ENCODE data around the gene XCL1.

- TF ChIP-seq, protein P1, sequence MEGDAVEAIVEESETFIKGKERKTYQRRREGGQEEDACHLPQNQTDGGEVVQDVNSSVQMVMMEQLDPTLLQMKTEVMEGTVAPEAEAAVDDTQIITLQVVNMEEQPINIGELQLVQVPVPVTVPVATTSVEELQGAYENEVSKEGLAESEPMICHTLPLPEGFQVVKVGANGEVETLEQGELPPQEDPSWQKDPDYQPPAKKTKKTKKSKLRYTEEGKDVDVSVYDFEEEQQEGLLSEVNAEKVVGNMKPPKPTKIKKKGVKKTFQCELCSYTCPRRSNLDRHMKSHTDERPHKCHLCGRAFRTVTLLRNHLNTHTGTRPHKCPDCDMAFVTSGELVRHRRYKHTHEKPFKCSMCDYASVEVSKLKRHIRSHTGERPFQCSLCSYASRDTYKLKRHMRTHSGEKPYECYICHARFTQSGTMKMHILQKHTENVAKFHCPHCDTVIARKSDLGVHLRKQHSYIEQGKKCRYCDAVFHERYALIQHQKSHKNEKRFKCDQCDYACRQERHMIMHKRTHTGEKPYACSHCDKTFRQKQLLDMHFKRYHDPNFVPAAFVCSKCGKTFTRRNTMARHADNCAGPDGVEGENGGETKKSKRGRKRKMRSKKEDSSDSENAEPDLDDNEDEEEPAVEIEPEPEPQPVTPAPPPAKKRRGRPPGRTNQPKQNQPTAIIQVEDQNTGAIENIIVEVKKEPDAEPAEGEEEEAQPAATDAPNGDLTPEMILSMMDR (IDR thresholded peaks at IDR 0.05; ENCODE audit: low read depth, low read length) = peak; percentile 15; the same call in 1 of the 2 replicates
- no peak for TF ChIP-seq EZH2phosphoT487 (IDR thresholded peaks at IDR 0.05; ENCODE audit: low read depth)
These were observed 33.5 kb downstream of the XCL1 start for GRCh38 chr1:168609741-168610510.

Data from OCI-LY3 (cell line).